SK-N-SH treated with all-trans-retinoic acid at 6 μM for 48 hours (cell line): ENCODE measurements around the gene SMIM13.

Experiments used
- ARNTL ChIP-seq: fragments of 450-650 bp; formaldehyde crosslinking; IDR thresholded peaks from 2 replicates; pipeline ENCODE4 v1.5.0; 2020; ENCODE audit warnings: low read depth, mild to moderate bottlenecking, moderate library complexity, borderline replicate concordance
- OSR1 ChIP-seq: fragments of 250-450 bp; sonication (Bioruptor Pico); IDR thresholded peaks from 2 replicates; pipeline ENCODE4 v1.8.0; 2022; ENCODE audit warnings: moderate library complexity, mild to moderate bottlenecking, inconsistent platforms
- PATZ1 ChIP-seq: fragments of 250-450 bp; sonication (Bioruptor Pico); IDR thresholded peaks from 2 replicates; pipeline ENCODE4 v1.8.0; 2020; ENCODE audit warnings: mild to moderate bottlenecking, moderate library complexity, borderline replicate concordance
- TSHZ2 ChIP-seq: fragments of 250-450 bp; sonication (Bioruptor Pico); IDR thresholded peaks from 2 replicates; pipeline ENCODE4 v1.5.0; 2020; ENCODE audit warnings: mild to moderate bottlenecking, moderate library complexity
- ZNF565 ChIP-seq: fragments of 450-650 bp; formaldehyde crosslinking; conservative IDR thresholded peaks from 2 replicates; pipeline ENCODE4 v1.5.0; 2020; ENCODE audit warnings: low read depth, mild to moderate bottlenecking, moderate library complexity

- TF ChIP-seq OSR1: no peak
- TF ChIP-seq ARNTL: no peak
- TF ChIP-seq PATZ1 (CRISPR knock-in tag): no peak
- no peak for TF ChIP-seq ZNF565 (CRISPR knock-in tag)
- no peak for TF ChIP-seq TSHZ2 (CRISPR knock-in tag)
Measured at GRCh38 chr6:11128608-11129007, 35.0 kb downstream of the SMIM13 start.
